ENCODE measurements around the gene FCER1G. TPM values are rescaled to one million over a fixed set of nuclear protein-coding genes. Genes with fewer than 3 reads are reported as not detected.
"Not testable (repeated sequence)": the region's sequence is repeated elsewhere in the genome, so short reads cannot be mapped to it uniquely, and the experiment has no call there.

FCER1G gene
- total RNA-seq, 1 experiment from 2014 or later, result 2.0 TPM

DNA sequence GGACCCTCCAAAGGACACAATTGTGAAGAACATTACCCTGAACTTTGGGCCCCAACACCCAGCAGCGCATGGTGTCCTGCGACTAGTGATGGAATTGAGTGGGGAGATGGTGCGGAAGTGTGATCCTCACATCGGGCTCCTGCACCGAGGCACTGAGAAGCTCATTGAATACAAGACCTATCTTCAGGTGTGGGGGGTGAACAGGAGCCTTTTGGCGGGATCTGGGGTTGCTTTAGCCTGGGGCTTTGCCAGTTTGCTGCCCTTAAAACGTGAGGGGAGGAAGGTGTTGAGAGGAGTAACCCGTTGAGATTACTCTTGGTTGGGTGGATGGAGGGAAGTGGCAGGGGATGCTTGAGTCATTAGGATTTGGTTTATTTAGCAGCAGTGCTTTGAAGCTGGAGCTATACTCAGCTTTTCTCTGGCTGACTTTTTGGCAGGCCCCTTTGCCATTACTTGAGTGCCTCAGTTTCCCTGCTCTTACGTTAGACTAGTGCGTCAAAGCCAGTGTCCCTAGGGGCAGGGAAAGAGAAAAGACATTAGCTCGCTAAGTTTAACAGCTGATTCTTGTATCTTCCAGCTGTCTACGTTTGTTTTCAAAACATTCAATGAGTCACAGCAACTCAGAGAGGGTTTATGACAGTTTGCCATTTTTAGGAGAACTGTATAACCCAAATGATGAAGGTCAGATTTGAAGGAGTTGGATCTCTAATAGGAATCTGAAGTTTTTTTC, 8.5 kb upstream of the FCER1G start:
- DNase-seq (ENCODE audit: low spot score), result no peak

- DNase-seq (ENCODE audit: low spot score), result no peak
Observed at GRCh38 chr1:161207173-161207572, 7.9 kb upstream of the FCER1G start.

- DNase-seq (ENCODE audit: low spot score), result peak; percentile 63
Observed at GRCh38 chr1:161209790-161210409, 5.2 kb upstream of the FCER1G start.

GRCh38 chr1:161214369-161214768, 726 bp upstream of the FCER1G start:
- DNase-seq (ENCODE audit: low spot score), result no peak

DNA sequence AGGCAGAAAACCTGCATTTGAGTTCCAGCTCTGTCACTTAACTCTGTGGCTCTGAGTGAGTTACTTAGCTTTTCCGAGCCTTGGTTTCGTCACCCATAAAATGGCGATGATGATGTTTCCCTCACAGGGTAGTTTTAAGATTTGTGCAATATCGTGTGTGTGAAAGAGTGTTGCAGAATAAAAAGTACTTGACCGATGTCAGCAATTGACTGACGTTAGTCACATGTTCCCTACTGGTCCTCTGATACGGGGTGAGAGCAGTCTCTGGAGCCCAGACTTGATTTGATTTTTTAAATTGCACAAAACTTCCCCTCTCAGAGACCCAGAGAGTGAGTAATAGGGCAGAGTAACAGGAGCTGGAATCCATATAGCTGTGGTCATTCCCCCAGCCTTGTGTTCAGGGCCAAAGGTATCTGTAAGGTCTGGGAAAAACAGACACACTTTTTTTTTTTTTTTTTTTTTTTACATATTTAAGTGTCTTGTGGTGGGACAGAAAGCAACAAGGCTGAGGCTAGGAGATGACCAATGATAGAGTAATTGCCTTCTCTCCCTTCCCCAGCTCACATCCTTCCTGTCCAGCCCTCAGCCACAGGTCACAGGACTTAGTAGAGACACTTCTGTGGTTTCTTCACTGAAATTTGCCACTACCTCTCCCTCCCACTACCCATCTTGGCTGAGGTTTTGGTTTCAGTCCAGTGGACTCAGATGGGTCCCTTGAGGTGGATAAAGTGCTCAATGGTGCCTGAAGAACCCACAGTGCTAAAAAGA, 2.0 kb downstream of the FCER1G start:
- DNase-seq (ENCODE audit: low spot score), result no peak

GRCh38 chr1:161217831-161218230, 2.7 kb downstream of the FCER1G start:
- no peak for DNase-seq (ENCODE audit: low spot score)

DNA sequence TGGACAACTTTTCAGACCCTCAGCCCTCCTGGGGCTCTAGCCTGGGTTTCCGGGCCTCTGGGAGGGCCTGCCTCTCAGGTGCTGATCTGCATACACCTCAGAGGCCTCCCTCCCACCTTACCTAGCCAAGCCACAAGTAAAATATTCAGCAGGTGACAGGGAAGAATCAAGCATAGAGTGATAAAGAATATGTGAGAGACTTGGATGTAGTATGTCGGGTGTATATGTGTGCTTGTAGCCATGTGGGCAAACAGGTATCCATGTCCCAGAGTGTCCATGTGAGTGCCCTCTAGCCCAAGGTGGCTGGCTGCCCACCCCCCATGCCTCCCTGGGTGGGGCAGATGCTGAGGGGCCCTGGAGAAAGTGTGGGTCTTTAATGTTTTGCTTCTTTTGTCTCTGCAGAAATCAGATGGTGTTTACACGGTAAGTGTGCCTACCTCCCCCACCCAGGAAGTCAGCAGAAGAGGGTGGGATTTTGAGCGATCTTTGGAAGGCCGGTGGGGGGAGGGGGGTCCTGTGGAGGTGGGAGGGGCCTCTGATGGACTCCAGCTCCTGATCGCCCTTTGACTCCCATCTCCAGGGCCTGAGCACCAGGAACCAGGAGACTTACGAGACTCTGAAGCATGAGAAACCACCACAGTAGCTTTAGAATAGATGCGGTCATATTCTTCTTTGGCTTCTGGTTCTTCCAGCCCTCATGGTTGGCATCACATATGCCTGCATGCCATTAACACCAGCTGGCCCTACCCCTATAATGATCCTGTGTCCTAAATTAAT, 3.4 kb downstream of the FCER1G start:
- no peak for DNase-seq (ENCODE audit: low spot score)

DNA sequence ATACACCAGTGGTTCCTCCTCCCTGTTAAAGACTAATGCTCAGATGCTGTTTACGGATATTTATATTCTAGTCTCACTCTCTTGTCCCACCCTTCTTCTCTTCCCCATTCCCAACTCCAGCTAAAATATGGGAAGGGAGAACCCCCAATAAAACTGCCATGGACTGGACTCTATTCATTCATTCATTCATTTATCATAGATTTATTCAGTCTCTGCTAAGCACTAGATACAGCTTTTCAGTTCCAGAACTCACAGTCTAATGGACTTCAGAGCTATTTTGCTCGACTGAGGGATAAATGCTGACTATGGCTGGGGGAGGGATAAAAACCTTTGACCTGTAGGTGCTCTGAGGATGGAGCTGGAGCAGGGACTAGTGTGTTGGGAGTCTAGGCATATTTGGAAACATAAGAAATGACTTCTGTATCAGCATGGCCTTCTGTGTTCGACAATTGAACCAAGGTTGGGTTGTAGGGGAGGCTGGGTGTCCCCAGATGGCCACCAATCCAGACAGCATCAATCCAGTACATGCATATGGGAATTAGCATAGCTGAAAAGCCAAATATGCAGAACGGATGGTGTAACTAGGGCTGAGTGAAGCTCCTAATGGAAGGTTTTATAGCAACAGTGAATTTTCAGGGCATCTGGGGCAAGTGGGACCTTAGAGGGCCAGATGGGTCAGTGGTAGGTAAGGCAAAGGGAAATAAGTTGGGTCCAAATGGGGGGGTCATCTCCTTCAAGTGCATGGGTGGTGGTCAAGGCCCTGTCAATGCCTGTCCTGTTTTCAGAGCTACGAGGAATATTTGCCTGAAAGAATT, 4.2 kb downstream of the FCER1G start:
- no peak for DNase-seq (ENCODE audit: low spot score)

DNA sequence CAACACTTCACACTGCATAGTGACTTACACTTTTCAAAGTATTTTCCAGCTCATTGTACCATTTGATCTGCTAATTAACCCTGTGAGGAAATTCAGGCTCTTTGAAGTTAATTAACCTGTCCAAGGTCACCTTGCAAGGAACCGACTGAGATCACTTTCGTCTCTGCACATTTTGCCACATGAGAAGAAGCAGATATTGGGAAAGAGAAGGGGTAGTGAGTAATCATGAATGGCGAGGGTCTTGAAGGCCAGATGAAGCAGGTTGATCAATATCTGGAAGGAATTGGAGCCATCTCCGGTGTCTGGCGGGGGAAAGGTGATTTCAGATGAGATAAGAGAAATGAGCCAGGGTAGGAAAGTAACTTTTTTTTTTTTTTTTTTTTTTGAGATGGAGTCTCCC, 4.9 kb downstream of the FCER1G start:
- DNase-seq (ENCODE audit: low spot score), result no peak

DNA sequence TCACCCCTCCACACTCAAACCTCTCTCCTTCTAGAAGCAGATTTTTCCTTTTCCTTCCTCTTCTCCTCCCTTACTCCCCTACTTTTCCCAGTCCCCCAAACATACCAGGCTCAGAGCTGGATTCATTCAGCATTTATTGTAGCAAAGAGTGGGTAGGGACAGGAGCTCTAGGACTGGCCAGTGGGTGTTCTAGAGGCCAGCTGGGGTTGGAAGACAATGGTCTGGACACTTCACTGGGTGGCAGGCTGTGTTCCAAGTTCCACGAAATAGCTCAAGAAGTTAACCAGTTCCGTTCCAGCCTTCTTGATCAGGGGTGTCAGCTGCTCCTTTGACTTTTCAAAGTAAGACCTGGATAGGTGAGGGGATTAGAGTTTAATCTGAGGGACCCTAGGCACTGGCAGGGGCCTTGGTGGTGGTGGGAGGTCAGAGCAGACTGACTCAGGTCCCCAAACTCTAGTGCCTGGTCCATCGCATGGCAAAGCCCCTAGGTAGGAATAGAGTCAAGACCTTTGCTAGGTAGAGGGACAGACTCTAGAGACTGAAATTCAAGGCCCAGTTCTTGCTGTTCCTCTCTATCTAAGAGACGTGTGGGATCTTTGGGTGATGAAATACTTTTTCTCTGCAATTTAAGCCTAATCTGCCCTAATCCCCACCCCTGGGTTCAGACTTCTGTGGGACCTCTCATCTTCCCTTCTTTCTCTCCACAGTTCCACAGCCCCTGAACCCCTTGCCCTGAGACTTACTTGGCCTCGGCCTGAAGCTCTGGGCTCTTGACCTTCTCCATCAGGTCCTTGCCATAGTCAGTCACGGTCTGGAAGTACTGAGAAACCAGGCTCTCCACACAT, 7.3 kb downstream of the FCER1G start:
- DNase-seq (ENCODE audit: low spot score), result no peak

- DNase-seq (ENCODE audit: low spot score), result no peak
Observed at GRCh38 chr1:161223805-161224694, 9.0 kb downstream of the FCER1G start.

DNA sequence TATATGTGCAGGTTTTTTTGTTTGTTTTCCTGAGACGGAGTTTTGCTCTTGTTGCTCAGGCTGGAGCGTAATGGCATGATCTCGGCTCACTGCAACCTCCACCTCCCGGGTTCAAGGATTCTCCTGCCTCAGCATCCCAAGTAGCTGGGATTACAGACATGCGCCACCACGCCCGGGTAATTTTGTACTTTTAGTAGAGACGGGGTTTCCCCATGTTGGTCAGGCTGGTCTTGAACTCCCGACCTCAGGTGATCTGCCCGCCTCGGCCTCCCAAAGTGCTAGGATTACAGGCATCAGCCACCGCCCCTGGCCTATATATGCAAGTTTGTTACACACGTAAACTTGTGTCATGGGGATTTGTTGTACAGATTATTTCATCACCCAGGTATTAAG, 9.6 kb downstream of the FCER1G start:
- DNase-seq (ENCODE audit: low spot score), result not testable (repeated sequence)

GRCh38 chr1:161225178-161225533, 10.1 kb downstream of the FCER1G start:
- DNase-seq (ENCODE audit: low spot score), result no peak

DNA sequence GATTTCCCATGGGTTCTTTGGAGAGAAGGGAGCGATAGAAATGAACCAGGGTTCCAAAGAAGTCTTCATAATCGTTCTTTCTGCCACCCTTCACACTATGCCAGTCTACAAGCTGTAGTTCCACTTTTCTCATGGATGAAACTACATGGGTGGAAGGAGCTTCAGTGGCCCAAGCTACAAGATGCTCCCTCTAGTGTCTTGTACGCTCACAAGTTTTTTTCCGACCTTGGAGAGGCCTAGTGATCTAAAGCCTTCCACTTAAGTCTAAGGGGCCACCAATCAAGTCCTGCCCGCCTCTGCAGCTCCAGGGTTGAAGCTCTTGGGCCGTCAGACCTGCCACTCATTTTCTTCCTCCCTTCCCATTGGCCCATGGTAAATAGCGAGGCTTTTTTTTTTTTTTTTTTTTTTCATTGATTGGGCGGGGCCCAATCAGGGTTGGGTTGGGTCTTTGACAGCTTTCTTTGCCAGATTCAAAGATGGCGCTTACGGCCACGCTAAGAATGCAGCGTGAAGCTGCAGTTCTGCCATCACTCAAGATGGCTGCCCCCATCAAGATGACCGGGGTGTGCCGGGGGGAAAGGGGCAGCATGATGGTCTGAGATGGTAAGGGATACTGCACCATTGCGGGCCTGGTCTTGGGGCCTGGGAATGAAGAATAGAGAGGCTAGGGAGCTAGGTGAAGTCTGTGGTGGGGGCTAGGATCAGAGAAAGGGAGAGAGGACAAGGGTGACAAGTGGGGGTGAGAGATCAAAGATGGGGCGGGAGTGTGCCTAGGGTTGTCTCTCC, 10.6 kb downstream of the FCER1G start, which contains the start of gene TOMM40L:
Gene TOMM40L (plus strand): TSS at position 527 of the 786 bp plus-strand sequence. CDS start 430 bp downstream, outside the sequence.
- DNase-seq (ENCODE audit: low spot score), result peak; percentile 98

DNA sequence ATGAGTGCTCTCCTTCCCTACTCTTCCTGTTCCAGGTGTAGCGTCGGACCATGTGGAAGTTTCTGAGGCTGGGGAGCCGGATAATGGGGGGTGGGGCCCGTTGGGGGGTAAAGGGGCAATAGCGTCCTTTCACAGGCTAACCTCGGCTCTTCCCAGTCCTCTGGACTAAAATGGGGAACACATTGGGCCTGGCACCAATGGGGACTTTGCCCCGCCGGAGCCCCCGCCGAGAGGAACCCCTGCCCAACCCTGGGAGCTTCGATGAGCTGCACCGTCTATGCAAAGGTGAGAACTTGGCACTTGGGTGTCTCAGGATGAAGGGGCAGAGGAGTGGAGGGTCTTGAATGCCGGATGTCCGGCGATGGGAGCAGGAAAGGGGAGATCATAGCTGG, 11.2 kb downstream of the FCER1G start:
- DNase-seq (ENCODE audit: low spot score), result no peak

- no peak for DNase-seq (ENCODE audit: low spot score)
Observed at GRCh38 chr1:161226759-161227158, 11.7 kb downstream of the FCER1G start.

GRCh38 chr1:161227196-161227871, 12.2 kb downstream of the FCER1G start:
- DNase-seq (ENCODE audit: low spot score), result peak; percentile 64

DNA sequence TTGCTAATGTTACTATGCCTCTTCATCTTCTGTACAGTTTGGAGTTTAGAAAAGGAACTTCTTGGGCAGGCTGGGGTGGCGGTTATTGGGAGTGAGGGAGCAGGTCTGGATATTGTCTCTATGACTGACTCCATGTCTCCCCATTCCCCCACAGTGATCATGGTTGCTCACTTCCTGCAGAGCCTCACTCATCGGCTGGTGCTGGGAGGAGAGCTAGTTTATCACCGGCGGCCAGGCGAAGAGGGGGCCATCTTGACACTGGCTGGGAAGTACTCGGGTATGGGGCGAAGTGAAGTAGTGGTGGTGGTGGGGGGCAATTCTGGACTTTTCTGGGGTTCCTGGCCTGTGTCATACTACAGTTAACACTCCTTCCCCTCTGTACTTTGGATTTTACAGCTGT, 12.9 kb downstream of the FCER1G start:
- no peak for DNase-seq (ENCODE audit: low spot score)

All from H4 (cell line).